Epithelial cell of esophagus (primary cell): ENCODE results near the gene PLEKHG2.

Source experiments
- DNase-seq: peaks from one replicate; pipeline ENCODE4 v3.0.0; 2010; ENCODE audit warnings: low read depth
- H3K4me3 ChIP-seq: 2 replicates; pipeline ENCODE4 v1.5.1; 2011; ENCODE audit warnings: mild to moderate bottlenecking, low read length, control low read depth
- CTCF ChIP-seq: IDR thresholded peaks from 2 replicates; pipeline ENCODE4 v1.5.1; 2011; ENCODE audit warnings: low read depth, mild to moderate bottlenecking, low read length, control low read depth, inconsistent platforms; ENCODE audit not compliant: insufficient read depth; ENCODE audit errors: missing control alignments

Gene PLEKHG2

GRCh38 chr19:39469036-39469435 is 56.6 kb downstream of the PLEKHG2 start:
- H3K4me3 ChIP-seq, result no peak overlapping the region
- no peak for TF ChIP-seq CTCF
- no peak for DNase-seq

GRCh38 chr19:39469567-39469966 is 57.1 kb downstream of the PLEKHG2 start:
- TF ChIP-seq CTCF, result no peak
- DNase-seq, result no peak
- H3K4me3 ChIP-seq, result no peak overlapping the region

GRCh38 chr19:39470724-39471339 is 58.4 kb downstream of the PLEKHG2 start:
- no peak for TF ChIP-seq CTCF
- no peak for DNase-seq

GRCh38 chr19:39471756-39472536 is 59.5 kb downstream of the PLEKHG2 start:
- H3K4me3 ChIP-seq, result no peak overlapping the region
- TF ChIP-seq CTCF, result no peak
- no peak for DNase-seq

More at GRCh38 chr19:39470724-39471339, 58.4 kb downstream of the PLEKHG2 start:
- H3K4me3 ChIP-seq, result no peak overlapping the region

DNA sequence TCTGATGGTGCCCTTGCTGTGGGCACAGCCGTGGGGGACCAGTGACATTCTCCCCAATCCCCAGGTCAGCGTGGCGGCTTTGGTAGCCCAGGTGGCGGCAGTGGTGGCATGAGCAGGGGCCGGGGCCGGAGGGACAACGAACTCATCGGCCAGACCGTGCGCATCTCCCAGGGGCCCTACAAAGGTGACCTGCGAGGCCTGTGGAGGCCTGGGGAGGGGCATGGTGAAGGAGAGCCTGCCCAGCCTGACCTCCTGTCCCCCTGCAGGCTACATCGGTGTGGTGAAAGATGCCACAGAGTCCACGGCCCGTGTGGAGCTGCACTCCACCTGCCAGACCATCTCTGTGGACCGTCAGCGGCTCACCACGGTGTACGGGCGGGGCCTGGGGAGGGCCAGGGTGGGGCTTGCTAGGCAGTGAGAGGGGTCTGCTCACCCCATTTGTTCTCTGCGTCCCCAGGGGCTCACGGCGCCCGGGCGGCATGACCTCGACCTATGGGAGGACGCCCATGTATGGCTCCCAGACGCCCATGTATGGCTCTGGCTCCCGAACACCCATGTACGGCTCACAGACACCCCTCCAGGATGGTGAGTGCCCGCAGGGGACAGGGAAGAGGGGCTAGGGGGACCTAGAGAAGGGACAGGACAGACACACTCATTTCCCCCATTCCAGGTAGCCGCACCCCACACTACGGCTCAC is 60.4 kb downstream of the PLEKHG2 start:
- TF ChIP-seq CTCF, result no peak
- H3K4me3 ChIP-seq, result no peak overlapping the region
- DNase-seq, result no peak

DNA sequence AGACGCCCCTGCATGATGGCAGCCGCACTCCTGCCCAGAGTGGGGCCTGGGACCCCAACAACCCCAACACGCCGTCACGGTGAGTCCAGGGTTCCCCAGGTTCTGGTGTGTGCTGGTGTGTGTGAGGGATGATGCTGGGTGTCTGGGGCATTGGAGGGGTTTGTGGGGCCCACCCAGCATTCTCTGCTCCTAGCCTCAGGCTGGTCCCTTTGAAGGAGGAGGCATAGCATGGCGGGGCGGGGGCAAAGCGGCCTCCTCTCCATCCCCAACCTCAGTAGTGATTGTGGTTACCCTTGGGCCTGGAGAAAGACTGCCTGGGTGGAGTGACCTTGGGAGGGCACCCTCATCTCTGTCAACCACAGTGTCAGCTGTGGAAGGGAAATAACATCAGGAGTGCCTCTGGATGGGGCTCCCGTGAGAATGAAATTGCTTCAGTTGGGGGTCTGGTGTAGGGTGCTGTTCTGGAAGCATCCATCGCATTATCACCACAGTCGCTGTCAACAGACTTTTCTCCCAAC is 61.0 kb downstream of the PLEKHG2 start:
- no peak overlapping the region for H3K4me3 ChIP-seq
- DNase-seq, result no peak
- TF ChIP-seq CTCF, result no peak
